Hepatocyte (in vitro differentiated cells): ENCODE measurements around the gene ABLIM2. TPM values are rescaled to one million over a fixed set of nuclear protein-coding genes. Genes with fewer than 3 reads are reported as not detected.
"Not testable (repeated sequence)": the region's sequence is repeated elsewhere in the genome, so short reads cannot be mapped to it uniquely, and the experiment has no call there.

Source experiments
- DNase-seq: peaks from one replicate; pipeline ENCODE4 v3.0.0-alpha.2; 2016; ENCODE audit warnings: low spot score
- H2AFZ ChIP-seq: fragments of 200-600 bp; sonication (generic); 2 replicates; pipeline ENCODE4 v1.6.0; 2016; ENCODE audit warnings: antibody characterized with exemption, mild to moderate bottlenecking
- H3K27ac ChIP-seq: fragments of 200-600 bp; sonication (generic); 2 replicates; pipeline ENCODE4 v1.5.1; 2016; ENCODE audit warnings: mild to moderate bottlenecking
- H3K27me3 ChIP-seq: fragments of 200-600 bp; sonication (generic); 2 replicates; pipeline ENCODE4 v1.6.1; 2016
- H3K36me3 ChIP-seq: fragments of 200-600 bp; sonication (generic); replicated peaks from 2 replicates; pipeline ENCODE4 v1.5.1; 2016; ENCODE audit warnings: low read depth; ENCODE audit not compliant: insufficient read depth
- H3K4me1 ChIP-seq: fragments of 200-600 bp; sonication (generic); 2 replicates; pipeline ENCODE4 v1.5.1; 2016; ENCODE audit warnings: mild to moderate bottlenecking, moderate library complexity; ENCODE audit not compliant: insufficient read depth
- H3K4me2 ChIP-seq: fragments of 200-600 bp; sonication (generic); 2 replicates; pipeline ENCODE4 v1.6.0; 2016
- H3K4me3 ChIP-seq: fragments of 200-600 bp; sonication (generic); 2 replicates; pipeline ENCODE4 v1.5.1; 2016; ENCODE audit warnings: mild to moderate bottlenecking
- H3K79me2 ChIP-seq: fragments of 200-600 bp; sonication (generic); 2 replicates; pipeline ENCODE4 v1.6.0; 2017; ENCODE audit warnings: mild to moderate bottlenecking
- H3K9me2 ChIP-seq: fragments of 200-600 bp; sonication (generic); replicated peaks from 2 replicates; pipeline ENCODE4 v1.6.0; 2017; ENCODE audit warnings: mild to moderate bottlenecking; ENCODE audit not compliant: insufficient read depth
- H3K9me3 ChIP-seq: fragments of 200-600 bp; sonication (generic); 2 replicates; pipeline ENCODE4 v1.5.1; 2016; ENCODE audit warnings: low read depth, mild to moderate bottlenecking
- H4K20me1 ChIP-seq: fragments of 200-600 bp; sonication (generic); 2 replicates; pipeline ENCODE4 v1.6.0; 2016; ENCODE audit warnings: mild to moderate bottlenecking; ENCODE audit not compliant: insufficient read depth, poor library complexity, severe bottlenecking
- CTCF ChIP-seq: fragments of 200-600 bp; sonication (generic); IDR thresholded peaks from 2 replicates; pipeline ENCODE4 v1.5.1; 2016; ENCODE audit warnings: antibody characterized with exemption, mild to moderate bottlenecking; ENCODE audit not compliant: poor library complexity
- EZH2 ChIP-seq: fragments of 200-600 bp; sonication (generic); IDR thresholded peaks from 2 replicates; pipeline ENCODE4 v1.6.1; 2016; ENCODE audit warnings: antibody characterized with exemption, mild to moderate bottlenecking, borderline replicate concordance
- EZH2phosphoT487 ChIP-seq: fragments of 200-600 bp; sonication (generic); IDR thresholded peaks from one replicate; pipeline ENCODE4 v1.6.1; 2018; ENCODE audit warnings: antibody characterized with exemption, mild to moderate bottlenecking, low read depth, moderate library complexity; ENCODE audit not compliant: unreplicated experiment, severe bottlenecking
- WGBS: methylation state at CpG from one replicate; pipeline ENCODE4 v1.1.6; 2016; ENCODE audit warnings: low lambda C conversion rate; ENCODE audit errors: missing lambda C conversion rate; 5-methylcytosine and 5-hydroxymethylcytosine counted together
- polyA plus RNA-seq: library from polyadenylated mRNA; unstranded; fragments of >200 nt; fragmentation: Nextera tagmentation; extraction: Ambion mirVana; gene quantifications from 2 replicates; pipeline ENCODE4 v1.2.1, GENCODE V29; 2016
- total RNA-seq: library from RNA; depleted of rRNA; stranded (reverse); fragments of >200 nt; gene quantifications from 2 replicates; pipeline ENCODE4 v1.2.3, GENCODE V29; 2014

ABLIM2 gene
- total and polyA plus RNA-seq, 2 experiments from 2014 or later = 1.7 to 2.0 TPM

- no peak for TF ChIP-seq EZH2
- TF ChIP-seq EZH2phosphoT487 = no peak
- Histone ChIP-seq H2AFZ (no peak overlapping the region), H3K36me3 (no peaks in the 10 kb centered on the region), H3K9me2 (no peaks in the 10 kb centered on the region), H3K9me3 (no peaks in the 10 kb centered on the region), H4K20me1 (no peaks in the 10 kb centered on the region), H3K4me1 (peaks cover 3% of the 10 kb centered on the region), H3K4me3 (no peak overlapping the region), H3K79me2 (no peaks in the 10 kb centered on the region), H3K27me3 (no peaks in the 10 kb centered on the region), H3K4me2 (no peak overlapping the region), H3K27ac (peak overlapping the region; percentile 2)
- WGBS = 75% methylated on average over 5 of the region's 5 CpGs
- no peak for DNase-seq
Measured at GRCh38 chr4:7944599-7945220, 213.9 kb downstream of the ABLIM2 start.

GRCh38 chr4:7943688-7944087, 214.9 kb downstream of the ABLIM2 start:
- not testable (repeated sequence) for H3K27ac ChIP-seq, H3K36me3 ChIP-seq, DNase-seq, H3K4me1 ChIP-seq, H3K9me2 ChIP-seq, H3K79me2 ChIP-seq, H3K27me3 ChIP-seq, H3K4me3 ChIP-seq, H3K9me3 ChIP-seq, H2AFZ ChIP-seq, H3K4me2 ChIP-seq, H4K20me1 ChIP-seq
- 96% methylated on average over 4 of the region's 4 CpGs for WGBS

- H3K4me2 ChIP-seq = no peak overlapping the region
- no peaks in the 10 kb centered on the region for H3K36me3 ChIP-seq
- H3K4me1 ChIP-seq = peaks cover 6% of the 10 kb centered on the region
- no peak overlapping the region for H2AFZ ChIP-seq
- peaks cover 12% of the 10 kb centered on the region for H3K79me2 ChIP-seq
- H3K27me3 ChIP-seq = no peaks in the 10 kb centered on the region
- H3K9me3 ChIP-seq = no peaks in the 10 kb centered on the region
- no peak for TF ChIP-seq EZH2
- TF ChIP-seq EZH2phosphoT487 = no peak
- no peak for TF ChIP-seq CTCF
- no peak overlapping the region for H3K4me3 ChIP-seq
- no peaks in the 10 kb centered on the region for H3K9me2 ChIP-seq
- no peaks in the 10 kb centered on the region for H4K20me1 ChIP-seq
- DNase-seq = no peak
- WGBS = 93% methylated on average over 8 of the region's 8 CpGs
- H3K27ac ChIP-seq = no peak overlapping the region
Measured at GRCh38 chr4:7943211-7943610, 215.4 kb downstream of the ABLIM2 start.

- no peak overlapping the region for H3K4me3 ChIP-seq
- peaks cover 6% of the 10 kb centered on the region for H4K20me1 ChIP-seq
- no peak for DNase-seq
- H3K36me3 ChIP-seq = no peaks in the 10 kb centered on the region
- H3K9me3 ChIP-seq = no peaks in the 10 kb centered on the region
- H3K9me2 ChIP-seq = no peaks in the 10 kb centered on the region
- H3K79me2 ChIP-seq = peaks cover 24% of the 10 kb centered on the region
- H3K27me3 ChIP-seq = no peaks in the 10 kb centered on the region
- H3K4me2 ChIP-seq = no peak overlapping the region
- WGBS = 90% methylated on average over 4 of the region's 4 CpGs
- no peak for TF ChIP-seq CTCF
- no peak for TF ChIP-seq EZH2
- peaks cover 8% of the 10 kb centered on the region for H3K4me1 ChIP-seq
- no peak overlapping the region for H2AFZ ChIP-seq
- no peak overlapping the region for H3K27ac ChIP-seq
Measured at GRCh38 chr4:7941965-7942496, 216.6 kb downstream of the ABLIM2 start.
